GM12891 (cell line): ENCODE results near the gene PRDM2.
"Not testable (repeated sequence)": the region's sequence is repeated elsewhere in the genome, so short reads cannot be mapped to it uniquely, and the experiment has no call there.

ENCODE experiments used
- DNase-seq: peaks from one replicate; pipeline ENCODE4 v3.0.0; 2011; ENCODE audit warnings: low spot score; ENCODE audit not compliant: insufficient read length
- FAIRE-seq: peaks from 2 replicates; lab custom pipeline; 2011; peaks lifted over from hg19 to GRCh38; lab: Jason Lieb, UNC
- PAX5 ChIP-seq: IDR thresholded peaks from 2 replicates; pipeline ENCODE4 v1.6.1; 2011; ENCODE audit warnings: low read length, moderate library complexity, mild to moderate bottlenecking; ENCODE audit not compliant: insufficient read depth, severe bottlenecking
- POLR2A ChIP-seq: IDR thresholded peaks from 2 replicates; pipeline ENCODE4 v1.6.1; 2011; ENCODE audit warnings: low read depth, low read length, control low read depth
- POLR2AphosphoS5 ChIP-seq: IDR thresholded peaks from 2 replicates; pipeline ENCODE4 v1.6.1; 2011; ENCODE audit warnings: low read depth, low read length, control low read depth
- POU2F2 ChIP-seq: IDR thresholded peaks from 2 replicates; pipeline ENCODE4 v1.6.1; 2011; ENCODE audit warnings: low read depth, mild to moderate bottlenecking, control low read depth, low read length, moderate library complexity
- SPI1 ChIP-seq: IDR thresholded peaks from 2 replicates; pipeline ENCODE4 v1.6.1; 2011; ENCODE audit warnings: low read depth, low read length, control low read depth
- TAF1 ChIP-seq: IDR thresholded peaks from 2 replicates; pipeline ENCODE4 v1.6.1; 2011; ENCODE audit warnings: low read depth, low read length, control low read depth

Gene PRDM2

DNA sequence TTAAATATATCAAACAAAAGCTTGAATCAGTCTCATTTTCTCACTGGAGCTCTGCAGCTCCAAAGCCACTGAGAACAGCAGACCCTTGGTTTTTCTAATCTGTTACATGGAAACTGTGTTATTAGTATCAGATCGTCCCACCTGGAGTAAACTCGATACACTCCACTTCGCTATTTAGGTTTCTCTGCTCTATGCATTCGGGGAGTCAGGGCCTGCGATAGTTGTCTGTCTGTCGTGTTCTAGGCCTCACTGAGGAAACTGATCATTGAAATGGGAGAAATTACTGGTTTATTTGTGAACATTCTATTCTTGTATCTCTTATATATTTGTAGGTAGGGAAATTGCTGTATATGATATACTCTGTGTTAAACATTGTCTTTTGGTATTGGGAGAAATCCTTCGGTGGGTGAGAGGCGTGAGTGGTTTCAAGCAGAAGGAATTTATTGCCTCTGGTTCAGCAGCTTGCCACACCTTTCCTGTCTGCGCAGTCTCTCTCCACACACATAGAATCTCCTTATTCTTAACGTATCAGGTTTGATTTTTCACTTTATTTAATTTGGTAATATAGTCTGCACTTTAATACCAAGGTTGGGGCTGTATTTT, 8.5 kb downstream of the PRDM2 start:
- no peak for DNase-seq
- TF ChIP-seq POLR2AphosphoS5 (no peak), POLR2A (no peak), TAF1 (no peak), POU2F2 (no peak), PAX5 (no peak), SPI1 (no peak)
- peak; percentile 31 for FAIRE-seq

DNA sequence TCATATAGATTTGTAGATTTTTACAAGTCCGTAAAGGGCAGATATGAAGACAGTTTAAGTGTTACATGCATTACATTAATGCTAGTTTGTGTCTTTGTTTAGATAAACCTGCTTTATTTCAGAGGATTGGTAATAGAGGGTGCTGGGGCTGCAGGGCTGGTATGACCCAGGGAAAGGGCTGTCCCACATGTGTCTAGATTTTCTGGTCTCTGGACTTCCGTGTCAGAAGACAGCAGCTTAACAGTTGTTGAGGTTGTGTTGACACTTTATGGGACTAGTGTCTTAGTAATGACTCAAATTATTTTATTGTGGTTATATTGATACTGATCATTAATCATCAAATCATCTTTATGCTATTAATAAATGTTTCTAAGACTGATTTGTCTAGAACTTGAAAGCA, 10.1 kb downstream of the PRDM2 start:
- peak; percentile 87 for FAIRE-seq
- TF ChIP-seq PAX5 = no peak
- TF ChIP-seq SPI1 = no peak
- no peak for TF ChIP-seq POLR2AphosphoS5
- no peak for TF ChIP-seq POLR2A
- no peak for TF ChIP-seq POU2F2
- no peak for TF ChIP-seq TAF1
- DNase-seq = no peak

DNA sequence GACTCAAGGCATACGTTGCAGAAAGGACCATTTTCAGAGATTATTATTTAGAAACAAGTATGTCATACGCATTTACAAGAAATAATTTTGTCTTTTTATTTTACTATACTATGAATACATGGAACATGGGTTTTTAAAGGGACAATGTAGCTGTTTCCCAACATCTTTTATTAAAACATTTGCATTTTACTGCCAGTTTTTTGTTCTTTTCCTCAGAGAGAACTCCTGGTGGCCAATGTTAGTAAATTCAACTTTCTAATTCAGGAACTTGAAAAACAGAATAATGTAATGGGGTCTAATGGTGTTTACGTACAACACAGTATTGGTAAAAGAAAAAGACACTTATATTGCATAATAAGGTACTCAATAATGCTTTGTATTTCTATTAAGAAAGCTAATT, 14.9 kb downstream of the PRDM2 start:
- FAIRE-seq (peak; percentile 16), DNase-seq (no peak)
- TF ChIP-seq POLR2AphosphoS5 = no peak
- no peak for TF ChIP-seq SPI1
- no peak for TF ChIP-seq POLR2A
- no peak for TF ChIP-seq POU2F2

DNA sequence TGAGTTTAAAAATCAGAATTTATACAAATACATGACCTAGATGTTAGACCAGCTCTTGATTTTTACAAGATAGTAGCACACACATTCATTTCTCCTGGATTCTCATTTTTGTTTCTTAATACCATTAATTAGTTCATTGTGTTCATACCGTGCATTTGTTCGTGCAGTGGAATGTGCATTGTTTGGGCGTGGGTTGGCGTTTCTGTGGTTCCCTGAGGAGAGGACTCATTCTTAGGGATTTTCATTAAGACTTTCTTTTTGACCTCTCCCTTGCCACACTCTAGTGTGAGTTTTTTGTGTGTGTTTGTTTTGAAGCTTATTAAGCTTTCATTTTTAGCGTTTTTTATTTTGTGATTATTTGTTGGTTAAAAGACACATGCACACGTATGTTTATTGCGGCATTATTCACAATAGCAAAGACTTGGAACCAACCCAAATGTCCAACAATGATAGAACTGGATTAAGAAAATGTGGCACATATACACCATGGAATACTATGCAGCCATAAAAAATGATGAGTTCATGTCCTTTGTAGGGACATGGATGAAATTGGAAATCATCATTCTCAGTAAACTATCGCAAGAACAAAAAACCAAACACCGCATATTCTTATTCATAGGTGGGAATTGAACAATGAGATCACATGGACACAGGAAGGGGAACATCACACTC, 15.8 kb downstream of the PRDM2 start:
- DNase-seq, FAIRE-seq: not testable (repeated sequence)

DNA sequence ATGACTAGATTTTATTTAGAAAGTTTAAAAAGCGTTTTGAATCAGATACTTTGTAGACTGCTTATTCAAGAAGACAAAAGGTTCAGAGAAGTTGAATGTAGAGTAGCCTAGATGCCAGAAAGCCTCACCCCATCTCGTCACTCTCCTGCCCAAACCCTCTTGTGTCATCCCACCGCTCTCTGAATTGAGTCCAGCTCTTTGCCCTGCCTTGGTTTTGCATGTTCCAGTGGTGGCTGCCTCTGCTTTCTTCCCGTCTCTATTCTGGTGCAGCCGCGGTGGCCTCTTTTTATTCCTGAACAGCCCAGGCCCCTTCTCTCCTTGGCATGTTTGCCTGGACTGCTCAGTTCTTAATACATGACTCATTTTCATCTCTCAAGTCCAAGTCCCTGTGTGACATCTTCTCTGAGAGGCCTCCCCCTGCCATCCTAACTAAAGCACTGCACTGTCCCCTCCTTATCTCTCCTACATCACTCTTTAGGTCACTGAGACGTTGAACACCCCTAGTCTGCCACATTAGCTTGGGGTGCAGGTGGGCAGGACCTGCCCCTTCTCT, 22.9 kb downstream of the PRDM2 start:
- DNase-seq (no peak), FAIRE-seq (peak; percentile 63)
- TF ChIP-seq SPI1 = no peak

DNA sequence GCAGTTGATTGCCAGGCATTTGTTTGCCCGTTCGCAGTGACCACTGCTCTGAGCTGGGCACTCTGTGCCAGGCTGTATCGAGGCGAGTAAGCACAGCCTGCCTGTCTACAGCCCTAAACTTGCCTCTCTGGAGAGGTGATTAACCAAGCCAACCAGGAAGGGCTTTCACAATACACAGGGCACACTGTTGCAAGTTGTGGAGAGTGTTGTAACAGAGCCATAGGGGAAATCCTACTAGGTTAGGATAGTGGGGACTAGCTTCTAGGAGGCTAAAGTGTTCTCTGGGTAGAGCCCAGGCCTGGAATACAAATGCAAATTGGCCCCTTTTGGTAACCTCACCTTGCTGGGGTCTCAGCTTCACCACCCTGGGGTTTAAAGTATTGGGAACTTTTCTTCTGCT, 23.8 kb downstream of the PRDM2 start:
- FAIRE-seq = no peak
- no peak for DNase-seq
- TF ChIP-seq PAX5 (no peak), POLR2A (no peak), SPI1 (no peak)

DNA sequence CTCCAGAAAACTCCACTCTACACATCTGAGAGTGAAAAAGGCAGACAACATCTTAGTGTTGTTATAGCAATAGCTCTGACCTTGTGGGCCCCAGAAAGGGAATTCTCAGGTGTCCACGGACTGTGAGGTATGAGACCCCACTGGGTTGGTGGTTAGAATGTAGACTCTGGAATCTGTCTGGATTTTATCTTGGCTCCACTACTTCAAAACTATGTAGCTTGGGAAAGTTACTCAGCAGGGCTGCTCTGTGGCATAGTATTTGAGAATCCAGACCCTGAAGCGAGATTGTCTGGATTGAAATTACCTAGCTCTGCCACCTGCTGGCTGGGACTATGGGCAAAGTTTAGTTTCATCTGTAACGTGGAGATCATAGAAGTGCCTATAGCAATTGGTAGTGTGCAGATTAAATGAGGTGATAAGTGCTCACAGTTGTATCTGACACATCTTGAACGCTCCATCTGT, 25.8 kb downstream of the PRDM2 start:
- FAIRE-seq (peak; percentile 89), DNase-seq (no peak)
- TF ChIP-seq POLR2AphosphoS5 (no peak), SPI1 (no peak), POU2F2 (no peak), TAF1 (no peak), POLR2A (no peak), PAX5 (no peak)

DNA sequence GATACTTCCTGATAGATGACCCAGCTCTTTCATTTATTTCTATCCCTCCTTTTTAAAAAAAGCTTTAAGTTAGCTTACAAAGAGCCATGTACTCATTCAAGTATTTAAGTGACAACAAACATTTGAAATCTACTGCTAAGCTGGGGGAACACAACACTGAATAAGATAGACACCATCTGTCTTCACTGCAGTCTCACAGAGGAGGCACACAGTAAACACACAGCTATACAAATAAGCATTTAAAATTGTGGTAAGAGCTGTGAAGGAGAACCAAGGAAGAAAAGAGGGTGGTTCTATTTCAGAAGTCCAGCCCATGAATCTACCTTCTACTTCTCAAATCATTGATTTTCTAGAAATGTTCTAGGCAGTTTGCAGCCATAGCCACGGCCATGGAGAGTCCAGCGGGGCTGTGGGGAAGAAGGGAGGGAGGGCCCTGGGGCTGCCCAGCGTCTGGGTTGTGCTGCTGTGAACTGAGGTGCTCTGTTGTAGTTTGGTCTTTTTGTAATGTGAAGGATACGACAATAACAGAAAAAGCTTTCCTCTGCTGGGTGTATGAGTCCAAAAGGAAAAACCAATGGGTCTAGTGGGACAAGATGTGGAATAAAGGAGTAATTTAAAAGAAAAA, 28.2 kb downstream of the PRDM2 start:
- FAIRE-seq (peak; percentile 70), DNase-seq (no peak)
- TF ChIP-seq POLR2A (no peak), PAX5 (no peak), TAF1 (no peak), POU2F2 (no peak), SPI1 (no peak), POLR2AphosphoS5 (no peak)

DNA sequence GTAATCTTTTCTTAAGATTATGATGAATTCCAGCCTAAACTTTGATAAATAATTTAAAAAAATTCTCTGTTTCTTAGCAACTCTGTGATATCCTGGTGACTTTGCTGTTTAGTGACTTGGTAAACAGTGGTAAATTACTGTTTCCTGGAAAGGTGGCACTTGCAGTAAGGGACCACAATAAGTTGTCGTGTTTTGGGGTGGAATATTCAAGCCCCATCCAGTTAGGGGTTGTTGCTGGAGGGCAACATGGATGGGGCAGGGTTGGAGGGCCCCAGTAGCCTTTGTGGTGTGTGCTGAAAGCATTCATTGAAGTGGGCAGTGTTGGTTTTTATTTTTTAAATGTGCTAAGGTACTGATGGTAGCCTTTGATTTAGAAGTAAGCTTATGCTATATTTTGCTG, 30.3 kb downstream of the PRDM2 start:
- FAIRE-seq (no peak), DNase-seq (no peak)
- TF ChIP-seq SPI1 = no peak
- TF ChIP-seq POLR2A = no peak
- TF ChIP-seq POLR2AphosphoS5 = no peak
- TF ChIP-seq PAX5 = no peak
- no peak for TF ChIP-seq TAF1

DNA sequence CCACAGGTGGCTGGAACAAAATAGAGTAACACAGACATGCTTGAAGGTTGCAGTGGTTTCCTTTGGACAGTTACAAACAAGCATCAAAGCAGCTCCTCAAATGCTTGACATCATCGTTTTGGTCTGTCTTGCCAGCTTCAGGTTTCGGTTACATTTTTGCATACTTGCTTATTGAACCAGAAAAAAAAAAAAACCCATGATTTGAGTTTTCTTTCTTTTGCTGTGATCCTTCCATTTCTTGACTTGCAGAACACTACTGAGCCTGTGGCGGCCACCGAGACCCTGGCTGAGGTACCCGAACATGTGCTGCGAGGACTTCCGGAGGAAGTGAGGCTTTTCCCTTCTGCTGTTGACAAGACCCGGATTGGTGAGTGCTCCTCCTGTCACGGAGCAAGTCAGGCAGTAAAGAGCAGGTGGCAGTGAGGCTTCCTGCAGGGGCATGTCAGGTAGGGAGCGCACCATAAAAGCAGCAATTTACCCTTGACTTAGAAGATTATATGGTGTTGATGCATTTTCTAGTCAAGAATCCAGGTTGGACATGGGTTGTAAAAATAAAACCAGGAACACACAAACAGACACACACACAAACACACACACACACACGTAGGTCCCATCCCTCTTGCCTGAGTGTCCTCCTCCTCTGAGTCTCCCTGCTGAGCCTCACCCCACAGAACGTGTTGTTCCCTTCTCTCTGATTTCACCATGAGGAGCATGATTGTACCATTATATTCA, 30.9 kb downstream of the PRDM2 start:
- DNase-seq (peak; percentile 35), FAIRE-seq (peak; percentile 98)
- TF ChIP-seq PAX5 = peak; percentile 73
- peak; percentile 91 for TF ChIP-seq SPI1
- TF ChIP-seq POLR2AphosphoS5 = peak; percentile 92
- peak; percentile 66; the same call in 1 of the 2 replicates for TF ChIP-seq TAF1
- peak; percentile 87 for TF ChIP-seq POLR2A
- TF ChIP-seq POU2F2 = peak; percentile 75
